Aorta (tissue), 5 donors: ENCODE results near the gene NEDD8. TPM values are rescaled to one million over a fixed set of nuclear protein-coding genes. Genes with fewer than 3 reads are reported as not detected.

Experiments
- ATAC-seq: fragments of 200-7000 bp; cut with Tn5 transposase; one replicate; pipeline ENCODE4 v1.9.1; 2022; ENCODE audit warnings: moderate library complexity; ENCODE audit not compliant: low FRiP score
- DNase-seq, 2 donors: peaks; one replicate each; pipeline ENCODE4 v3.0.0-alpha.2; 2020
- H3K27ac ChIP-seq, 2 donors: one replicate each; pipeline ENCODE4 v1.5.1; 2013; ENCODE audit warnings: low read length in 2 of 2, mild to moderate bottlenecking in 2 of 2, moderate library complexity in 2 of 2, control low read depth in 1 of 2, inconsistent platforms in 1 of 2, low read depth in 1 of 2
- H3K27me3 ChIP-seq, 2 donors: one replicate each; pipeline ENCODE4 v1.6.1; 2013; ENCODE audit warnings: control low read depth in 1 of 2, low read length in 1 of 2, mild to moderate bottlenecking in 1 of 2, moderate library complexity in 1 of 2; ENCODE audit not compliant: insufficient read depth in 2 of 2, control insufficient read depth in 1 of 2
- H3K36me3 ChIP-seq, 2 donors: one replicate each; pipeline ENCODE4 v1.6.1; 2013; ENCODE audit warnings: control low read depth in 1 of 2, low read length in 1 of 2, mild to moderate bottlenecking in 1 of 2; ENCODE audit not compliant: insufficient read depth in 2 of 2, control insufficient read depth in 1 of 2
- H3K4me1 ChIP-seq, 2 donors: one replicate each; pipeline ENCODE4 v1.6.1; 2013; ENCODE audit warnings: low read length in 2 of 2, control low read depth in 1 of 2, mild to moderate bottlenecking in 1 of 2, moderate library complexity in 1 of 2; ENCODE audit not compliant: insufficient read depth in 2 of 2, control insufficient read depth in 1 of 2
- H3K4me3 ChIP-seq, 2 donors: one replicate each; pipeline ENCODE4 v1.5.1; 2013; ENCODE audit warnings: low read length in 2 of 2, control low read depth in 1 of 2, mild to moderate bottlenecking in 1 of 2
- H3K9me3 ChIP-seq: one replicate; pipeline ENCODE4 v1.6.1; 2013; ENCODE audit warnings: mild to moderate bottlenecking, low read length; ENCODE audit not compliant: control insufficient read depth
- WGBS, 2 donors: extraction: QIAGEN DNeasy Blood & Tissue Kit; methylation state at CpG; one replicate each; pipeline ENCODE4 v1.1.7; 2013; 5-methylcytosine and 5-hydroxymethylcytosine counted together
- intact Hi-C, 2 donors: fragments of 100-400 bp; cut with DNase I; formaldehyde crosslinking; loops; one replicate each; pipeline versions ENCODE4 v1.14.2 to v1.15.0; 2022
- polyA plus RNA-seq, 2 donors: library from polyadenylated mRNA; stranded (reverse); fragments of 200-250 nt; gene quantifications; one replicate each; pipeline ENCODE4 v1.2.3, GENCODE V29; 2013
- total RNA-seq, 2 donors: library from RNA; stranded (reverse); fragmentation: NEBNext Ultra II Directional; extraction: Animal tissue kit (Norgen Biotek cat#: 25700); gene quantifications; one replicate each; pipeline ENCODE4 v1.2.1, GENCODE V29; 2021
- donor health status: healthy with polysubstance abuse.
- donor health status: Bipolar disorder and iron deficiency.
- donor health status: DM: no; HTN: no; CAD: no.
- donor health status: DM: no; HTN: no; CAD: no.
- donor health status: DM: yes; HTN: yes; CAD: no.

NEDD8 gene
- total and polyA plus RNA-seq, 4 donors = 122 to 345 (median 172) TPM

DNA sequence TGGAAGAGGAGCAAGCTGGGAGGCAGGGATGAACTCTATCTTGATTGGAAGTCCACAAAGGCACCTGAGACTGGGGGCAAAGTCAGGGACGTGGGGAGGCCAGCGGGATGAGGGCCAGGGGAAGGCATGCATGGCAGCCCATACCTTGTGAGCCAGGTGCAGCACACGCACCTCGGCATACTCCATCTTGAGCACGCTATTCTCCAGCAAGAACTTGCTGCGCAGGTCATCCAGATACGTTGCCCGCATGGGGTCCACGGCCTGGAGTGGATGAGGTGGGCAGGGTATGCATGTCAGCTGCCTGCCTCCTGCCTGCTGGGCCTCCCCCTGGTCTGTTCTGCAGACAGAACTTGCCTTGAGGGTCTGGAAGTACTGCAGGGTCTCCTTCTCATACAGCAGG is 35.3 kb upstream of the NEDD8 start:
- 90 to 91% methylated on average over 9 of the region's 9 CpGs for WGBS, 2 donors
- H3K27me3 ChIP-seq = no peaks in the 10 kb centered on the region
- H3K27ac ChIP-seq = no peak overlapping the region
- H3K4me1 ChIP-seq = no peaks in the 10 kb centered on the region
- no peak overlapping the region for H3K4me3 ChIP-seq
- intact Hi-C loops = no loop called here
- DNase-seq (no peak), ATAC-seq (no peak)
- H3K9me3 ChIP-seq = no peaks in the 10 kb centered on the region
- peaks cover 0 to 4% of the 10 kb centered on the region in 2 donors for H3K36me3 ChIP-seq

DNA sequence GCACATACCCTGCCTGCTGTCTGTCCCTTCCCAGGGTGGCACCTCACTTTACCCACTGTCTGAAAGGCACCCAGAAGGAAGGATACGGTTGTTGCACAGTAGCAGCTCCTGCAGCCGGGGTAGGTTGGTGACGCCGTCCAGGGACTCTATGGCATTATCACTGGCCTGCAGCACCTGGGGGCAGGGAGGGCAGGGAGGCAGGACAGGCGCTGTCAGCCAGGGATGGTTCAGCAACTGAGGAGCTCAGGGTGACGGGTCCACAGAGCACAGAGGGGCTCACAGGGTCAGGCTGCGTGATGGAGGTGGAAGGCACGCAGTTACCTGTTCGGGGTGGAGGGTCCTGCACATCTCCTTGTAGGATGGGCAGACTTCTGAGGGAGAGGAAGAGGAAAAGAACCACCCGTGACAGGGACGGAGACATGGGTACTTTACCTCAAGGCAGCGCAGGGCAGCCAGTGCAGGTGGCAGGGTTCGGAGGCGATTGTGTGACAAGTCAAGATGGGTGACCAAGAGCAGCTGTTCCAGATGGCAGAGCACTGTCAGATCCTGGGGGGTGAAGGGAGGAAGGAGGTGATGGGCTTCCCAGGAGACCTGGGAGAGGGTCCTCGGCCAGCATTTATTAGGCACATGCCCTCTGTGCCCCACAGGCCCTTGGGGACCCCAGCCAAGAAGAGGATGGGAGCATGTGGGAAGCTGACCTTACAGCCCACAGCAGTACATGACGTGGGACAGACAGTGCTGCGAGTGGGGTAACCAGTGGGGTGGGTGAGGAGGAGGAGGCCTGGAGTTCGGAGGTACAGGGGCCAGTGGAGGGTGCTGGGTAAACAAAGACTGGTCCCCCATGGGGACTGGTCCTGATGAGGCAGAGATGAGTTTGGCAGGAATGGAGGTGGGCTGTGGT is 34.4 kb upstream of the NEDD8 start:
- Histone ChIP-seq H3K4me1 (no peaks in the 10 kb centered on the region), H3K27ac (no peak overlapping the region), H3K27me3 (no peaks in the 10 kb centered on the region), H3K9me3 (no peaks in the 10 kb centered on the region), H3K4me3 (no peak overlapping the region), H3K36me3 (peaks cover 0 to 4% of the 10 kb centered on the region in 2 donors)
- intact Hi-C loops = no loop called here
- DNase-seq (peak in 1 of 2 donors; percentile 67), ATAC-seq (no peak)
- 81 to 87% methylated on average over 18 of the region's 18 CpGs for whole genome bisulfite sequencing, 2 donors

- Histone ChIP-seq H3K4me1 (no peaks in the 10 kb centered on the region), H3K36me3 (peaks cover 0 to 4% of the 10 kb centered on the region in 2 donors), H3K27ac (no peak overlapping the region), H3K4me3 (no peak overlapping the region), H3K27me3 (no peaks in the 10 kb centered on the region), H3K9me3 (no peaks in the 10 kb centered on the region)
- 77% methylated on average over 6 of the region's 6 CpGs for WGBS, 2 donors
- intact Hi-C loops = no loop called here
- ATAC-seq = no peak
- peak in 1 of 2 donors; percentile 69 for DNase-seq
These were observed 32.1 kb upstream of the NEDD8 start for GRCh38 chr14:24264298-24264697.

DNA sequence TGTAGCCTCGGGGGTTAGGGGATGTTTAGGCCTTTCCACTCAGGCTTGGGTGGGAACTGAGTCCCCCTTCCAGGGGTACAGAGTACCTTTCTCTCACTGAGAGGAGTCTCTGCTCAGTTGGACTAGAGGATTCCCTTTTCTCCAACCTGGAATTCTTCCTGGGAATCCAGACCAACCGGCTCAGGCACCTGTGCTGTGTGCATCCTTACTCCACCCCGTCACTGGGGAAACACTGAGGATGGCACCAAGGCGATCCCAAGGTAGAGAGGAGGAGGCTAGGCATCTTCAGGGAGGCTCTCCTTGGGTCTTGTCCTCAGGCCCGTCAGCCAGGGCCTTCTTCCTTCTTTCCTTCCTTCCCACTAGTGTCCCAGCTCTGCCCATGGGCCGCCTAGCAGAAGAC is 31.7 kb upstream of the NEDD8 start:
- H3K27ac ChIP-seq = no peak overlapping the region
- intact Hi-C loops = no loop called here
- no peak for ATAC-seq
- H3K4me3 ChIP-seq = no peak overlapping the region
- H3K9me3 ChIP-seq = no peaks in the 10 kb centered on the region
- H3K36me3 ChIP-seq = peaks cover 0 to 4% of the 10 kb centered on the region in 2 donors
- no peak for DNase-seq
- WGBS, 2 donors = 71 to 85% methylated on average over 6 of the region's 6 CpGs
- H3K4me1 ChIP-seq = no peaks in the 10 kb centered on the region
- H3K27me3 ChIP-seq = no peaks in the 10 kb centered on the region

DNA sequence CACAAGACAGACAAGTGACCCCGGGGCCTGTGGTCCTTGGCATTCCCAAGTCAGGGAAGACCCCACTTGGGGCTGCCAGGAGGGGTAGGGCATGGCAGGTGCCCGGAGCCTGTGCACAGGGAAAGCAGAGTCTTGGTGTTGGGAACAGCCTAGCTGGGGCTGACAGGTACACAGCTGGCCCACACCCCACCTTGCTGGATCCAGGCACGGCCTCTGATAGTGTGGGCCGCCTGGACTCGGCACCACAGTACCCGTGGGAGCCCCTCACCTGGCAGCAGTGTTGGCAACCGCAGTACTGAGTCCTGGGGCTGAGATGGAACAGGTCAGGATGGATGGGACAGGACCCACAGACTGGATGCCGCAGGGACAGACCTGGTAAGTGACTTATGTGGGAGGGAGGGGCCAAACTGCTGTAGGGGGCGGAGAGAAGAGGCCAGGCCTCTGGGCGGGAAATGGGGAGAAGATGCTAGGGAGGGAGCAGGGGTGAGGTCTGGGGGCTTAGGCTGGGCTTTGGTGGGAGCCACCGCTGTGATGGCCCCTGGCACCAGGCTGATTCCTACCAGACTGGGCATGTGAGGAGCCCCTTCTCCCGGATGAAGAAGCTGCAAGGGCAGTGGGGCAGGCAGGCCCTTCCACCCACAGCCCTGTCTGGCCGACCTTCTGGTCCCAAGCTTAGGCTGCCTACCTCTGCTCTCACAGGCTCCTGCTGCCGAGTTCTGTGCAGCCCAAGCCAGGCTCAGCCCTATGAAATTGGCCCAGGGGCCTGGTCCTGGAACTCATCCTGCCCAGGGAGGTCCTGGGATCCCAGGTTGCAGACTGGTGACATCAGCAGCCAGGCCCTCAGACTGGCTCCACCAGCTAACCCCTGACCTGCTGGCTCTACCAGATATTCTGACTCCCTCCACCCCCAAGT is 30.9 kb upstream of the NEDD8 start, which contains the start of gene TGM1:
TGM1 (minus strand) TSS at position 357 of the 913 bp plus-strand sequence. CDS start 825 bp downstream, outside the sequence.
- ATAC-seq (no peak), DNase-seq (peak in 1 of 2 donors; percentile 51)
- Histone ChIP-seq H3K36me3 (peaks cover 0 to 4% of the 10 kb centered on the region in 2 donors), H3K27me3 (no peaks in the 10 kb centered on the region), H3K4me1 (no peaks in the 10 kb centered on the region), H3K27ac (no peak within 1 kb of the TSS), H3K4me3 (no peak within 1 kb of the TSS), H3K9me3 (no peaks in the 10 kb centered on the region)
- 70 to 80% methylated on average over 14 of the region's 14 CpGs for WGBS, 2 donors
- intact Hi-C loops = no loop called here

DNA sequence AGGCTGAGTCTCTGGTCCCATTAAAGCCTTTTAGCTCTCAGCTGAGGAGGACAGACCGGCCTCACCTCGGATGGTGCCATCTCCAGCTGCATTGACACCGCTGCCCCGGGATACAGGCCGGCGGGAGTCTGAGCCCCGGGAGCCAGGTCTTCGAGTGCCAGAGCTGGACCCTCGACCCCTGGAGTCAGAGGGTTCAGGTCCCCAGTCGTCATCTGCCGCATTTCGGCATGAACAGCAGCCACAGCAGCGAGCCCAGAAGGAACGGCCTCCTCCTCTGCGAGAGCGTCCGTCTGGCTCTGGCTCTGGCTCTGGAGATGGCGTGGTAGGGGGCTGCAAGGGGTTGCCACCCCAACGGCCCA is 29.8 kb upstream of the NEDD8 start:
- Histone ChIP-seq H3K27me3 (no peaks in the 10 kb centered on the region), H3K9me3 (no peaks in the 10 kb centered on the region), H3K36me3 (peaks cover 0 to 1% of the 10 kb centered on the region in 2 donors), H3K27ac (no peak overlapping the region), H3K4me1 (no peaks in the 10 kb centered on the region), H3K4me3 (no peak overlapping the region)
- ATAC-seq = no peak
- 90% methylated on average over 19 of the region's 19 CpGs for WGBS, 2 donors
- intact Hi-C loops = no loop called here
- DNase-seq = peak in 1 of 2 donors; percentile 68

DNA sequence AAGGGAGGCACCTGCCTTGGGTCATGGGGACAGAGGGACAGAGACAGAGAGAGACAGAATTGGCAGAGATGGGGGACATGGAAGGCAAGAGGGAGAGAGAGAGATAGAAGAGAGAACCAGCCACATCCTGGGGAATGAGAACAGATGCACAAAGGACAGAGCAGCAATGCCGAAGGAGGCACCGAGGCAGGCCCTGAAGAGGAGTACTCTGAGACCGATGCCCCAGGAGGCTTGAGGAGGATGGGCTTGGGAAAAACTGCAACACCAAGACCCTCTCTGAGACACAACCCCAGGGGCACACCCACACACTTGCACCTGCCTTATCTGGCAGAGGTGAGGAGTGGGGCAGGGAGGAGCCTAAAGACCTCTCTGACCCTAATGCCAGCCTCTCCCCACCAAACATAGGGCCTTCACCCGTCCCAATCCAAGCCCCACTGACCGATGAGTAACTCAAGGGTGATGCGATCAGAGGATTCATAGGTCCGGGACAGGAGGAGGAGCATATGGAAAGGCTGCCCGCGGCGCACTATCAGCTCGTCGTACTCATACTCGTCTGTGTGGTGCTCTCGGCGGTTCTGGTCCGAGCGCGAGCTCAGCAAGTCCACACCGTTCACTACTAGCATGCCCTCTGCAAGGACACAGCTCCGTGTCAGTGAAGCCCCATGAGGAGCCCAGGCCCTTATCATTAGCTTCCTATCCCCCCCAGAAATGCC is 29.2 kb upstream of the NEDD8 start:
- ATAC-seq = no peak
- intact Hi-C loops = no loop called here
- Histone ChIP-seq H3K4me3 (no peak overlapping the region), H3K27ac (no peak overlapping the region), H3K9me3 (no peaks in the 10 kb centered on the region), H3K36me3 (peaks cover 0 to 1% of the 10 kb centered on the region in 2 donors), H3K4me1 (no peaks in the 10 kb centered on the region), H3K27me3 (no peaks in the 10 kb centered on the region)
- 90 to 91% methylated on average over 20 of the region's 20 CpGs for WGBS, 2 donors
- DNase-seq = peak in 1 of 2 donors; percentile 75

DNA sequence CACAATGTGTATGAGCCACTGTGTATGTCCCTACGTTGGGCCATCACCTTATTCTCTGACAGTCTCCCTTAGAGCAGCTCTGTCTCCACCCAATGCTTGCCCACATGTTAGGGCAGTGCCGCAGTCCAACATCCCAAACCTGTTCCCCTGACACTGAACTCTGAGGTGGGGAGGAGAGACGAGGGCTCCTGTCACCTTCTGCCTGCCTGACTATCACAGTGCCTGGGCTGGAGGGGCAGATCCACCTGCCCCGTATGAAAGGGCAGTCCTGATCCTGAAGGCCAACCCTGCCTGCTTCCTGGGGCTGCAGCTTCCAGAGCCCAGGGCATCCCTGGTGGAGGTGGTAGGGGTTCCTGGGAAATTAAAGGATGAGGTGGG is 28.6 kb upstream of the NEDD8 start:
- no peaks in the 10 kb centered on the region for H3K9me3 ChIP-seq
- intact Hi-C loops = no loop called here
- H3K4me3 ChIP-seq = no peak overlapping the region
- no peak overlapping the region for H3K27ac ChIP-seq
- ATAC-seq = no peak
- H3K4me1 ChIP-seq = no peaks in the 10 kb centered on the region
- H3K36me3 ChIP-seq = peaks cover 0 to 1% of the 10 kb centered on the region in 2 donors
- 78 to 83% methylated on average over 4 of the region's 4 CpGs for WGBS, 2 donors
- no peaks in the 10 kb centered on the region for H3K27me3 ChIP-seq
- DNase-seq = no peak
